Peyer's patch (tissue), 4 donors: ENCODE measurements around the gene SNRNP70.
"Not testable (repeated sequence)": the region's sequence is repeated elsewhere in the genome, so short reads cannot be mapped to it uniquely, and the experiment has no call there.

Experiments
- CTCF ChIP-seq, 6 experiments: fragments of 450-650 bp in 4 of 6; fragments of 200-600 bp in 2 of 6; sonication (generic) in 1 of 6; IDR thresholded peaks; one replicate each; pipeline ENCODE4 v1.5.1; 2017 to 2019; ENCODE audit warnings: antibody characterized with exemption in 6 of 6, mild to moderate bottlenecking in 3 of 6, moderate library complexity in 1 of 6
- POLR2A ChIP-seq, 2 donors: fragments of 450-650 bp; IDR thresholded peaks; one replicate each; pipeline ENCODE4 v1.5.1; 2017; ENCODE audit warnings: antibody characterized with exemption in 2 of 2, mild to moderate bottlenecking in 2 of 2, moderate library complexity in 2 of 2

GRCh38 chr19:49049011-49049410 lies 36.2 kb upstream of the SNRNP70 start, which contains the start of gene CGB8:
- not testable (repeated sequence) for TF ChIP-seq CTCF, POLR2A (IDR thresholded peaks at IDR 0.05)
